HG02798 (cell line): ENCODE measurements around the gene CPT2.

ENCODE experiments used
- ATAC-seq: cut with Tn5 transposase; IDR thresholded peaks from one replicate; pipeline ENCODE4 v1.9.1; 2021; ENCODE audit warnings: mild to moderate bottlenecking; ENCODE audit not compliant: unreplicated experiment, poor library complexity

CPT2 gene

DNA sequence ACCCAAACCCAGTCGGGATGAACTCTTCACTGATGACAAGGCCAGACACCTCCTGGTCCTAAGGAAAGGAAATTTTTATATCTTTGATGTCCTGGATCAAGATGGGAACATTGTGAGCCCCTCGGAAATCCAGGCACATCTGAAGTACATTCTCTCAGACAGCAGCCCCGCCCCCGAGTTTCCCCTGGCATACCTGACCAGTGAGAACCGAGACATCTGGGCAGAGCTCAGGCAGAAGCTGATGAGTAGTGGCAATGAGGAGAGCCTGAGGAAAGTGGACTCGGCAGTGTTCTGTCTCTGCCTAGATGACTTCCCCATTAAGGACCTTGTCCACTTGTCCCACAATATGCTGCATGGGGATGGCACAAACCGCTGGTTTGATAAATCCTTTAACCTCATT is 13.7 kb downstream of the CPT2 start:
- ATAC-seq, result no peak

DNA sequence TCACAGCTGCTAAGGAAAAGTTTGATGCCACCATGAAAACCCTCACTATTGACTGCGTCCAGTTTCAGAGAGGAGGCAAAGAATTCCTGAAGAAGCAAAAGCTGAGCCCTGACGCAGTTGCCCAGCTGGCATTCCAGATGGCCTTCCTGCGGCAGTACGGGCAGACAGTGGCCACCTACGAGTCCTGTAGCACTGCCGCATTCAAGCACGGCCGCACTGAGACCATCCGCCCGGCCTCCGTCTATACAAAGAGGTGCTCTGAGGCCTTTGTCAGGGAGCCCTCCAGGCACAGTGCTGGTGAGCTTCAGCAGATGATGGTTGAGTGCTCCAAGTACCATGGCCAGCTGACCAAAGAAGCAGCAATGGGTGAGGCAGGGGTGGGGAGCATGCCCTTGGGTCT is 14.3 kb downstream of the CPT2 start:
- no peak for ATAC-seq

DNA sequence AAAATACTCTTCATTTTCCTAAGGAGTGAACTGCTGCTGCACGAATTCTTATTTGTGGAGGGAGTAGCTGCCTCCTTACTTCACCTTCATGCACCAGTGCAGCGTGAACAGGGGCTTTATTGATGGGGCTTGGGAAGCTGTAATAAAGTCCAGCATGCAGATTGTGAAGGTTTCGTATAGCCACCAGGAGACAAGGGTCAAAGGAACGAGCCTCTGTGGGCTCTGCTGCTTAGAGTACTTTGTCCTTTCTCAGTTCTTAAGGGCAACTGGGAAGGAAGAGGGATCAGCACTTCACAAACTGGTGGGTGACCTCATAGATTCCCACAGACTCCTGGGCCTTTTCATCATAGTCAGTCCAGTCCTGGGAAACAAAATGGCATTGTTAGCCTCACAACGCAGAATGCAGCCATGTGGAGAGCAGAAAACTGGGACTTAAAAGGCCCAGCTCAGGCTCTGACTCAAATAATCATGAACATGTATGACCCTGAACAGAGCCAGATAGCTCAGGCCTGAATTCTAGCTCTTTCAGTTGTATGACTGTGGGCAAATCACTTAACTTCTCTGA is 17.8 kb downstream of the CPT2 start:
- ATAC-seq, result no peak

- no peak for ATAC-seq
These were observed 21.6 kb downstream of the CPT2 start for GRCh38 chr1:53218201-53218600.

DNA sequence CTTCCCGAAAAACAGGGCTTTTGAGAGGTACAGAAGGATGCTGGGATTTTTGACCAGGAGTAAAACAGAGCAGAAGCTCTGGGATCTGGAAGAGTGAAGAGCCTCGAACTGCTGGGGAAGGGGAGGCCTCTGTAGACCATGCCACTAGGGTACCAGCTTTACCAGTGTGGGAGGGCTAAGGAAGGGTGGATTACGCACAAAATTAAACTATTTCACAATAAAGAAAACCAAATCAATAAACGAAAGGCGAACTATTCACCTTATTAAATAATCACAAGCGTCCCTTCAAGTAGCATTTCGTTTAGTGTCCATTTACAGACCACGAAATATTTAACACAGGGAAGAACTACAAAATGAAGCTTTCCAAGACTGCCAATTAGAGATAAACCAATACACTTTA is 23.1 kb downstream of the CPT2 start:
- ATAC-seq, result no peak

GRCh38 chr1:53220171-53220961 is 23.7 kb downstream of the CPT2 start, which contains the start of gene CZIB:
CZIB (minus strand) TSS chr1:53220634; CDS start chr1:53220575, 59 bp downstream.
- peak; percentile 93 for ATAC-seq

DNA sequence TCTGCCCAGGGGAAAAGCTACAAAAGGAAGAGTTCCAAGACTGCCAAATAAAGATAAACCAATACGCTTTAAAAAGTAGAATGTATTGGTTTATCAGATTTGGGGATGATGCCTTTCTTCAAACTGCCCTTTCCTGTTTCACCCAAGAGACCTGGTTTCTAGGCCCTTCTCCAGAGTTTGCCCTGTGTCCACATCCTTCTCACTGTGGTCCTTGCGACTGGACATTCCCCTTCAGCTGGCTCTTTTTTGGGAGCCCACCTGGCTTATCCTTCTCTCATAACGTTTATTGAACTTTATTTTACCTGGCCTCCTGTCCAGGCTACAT is 24.3 kb downstream of the CPT2 start:
- ATAC-seq, result no peak

GRCh38 chr1:53237638-53238037 is 41.0 kb downstream of the CPT2 start:
- ATAC-seq, result no peak

GRCh38 chr1:53238197-53239155 is 41.9 kb downstream of the CPT2 start, which contains the start of gene MAGOH:
MAGOH (minus strand) TSS chr1:53238518; CDS start chr1:53238448, 70 bp downstream.
- ATAC-seq, result peak; percentile 99

GRCh38 chr1:53241828-53242227 is 45.2 kb downstream of the CPT2 start:
- no peak for ATAC-seq

GRCh38 chr1:53242381-53242780 is 45.8 kb downstream of the CPT2 start:
- no peak for ATAC-seq

GRCh38 chr1:53244141-53244540 is 47.5 kb downstream of the CPT2 start:
- no peak for ATAC-seq

DNA sequence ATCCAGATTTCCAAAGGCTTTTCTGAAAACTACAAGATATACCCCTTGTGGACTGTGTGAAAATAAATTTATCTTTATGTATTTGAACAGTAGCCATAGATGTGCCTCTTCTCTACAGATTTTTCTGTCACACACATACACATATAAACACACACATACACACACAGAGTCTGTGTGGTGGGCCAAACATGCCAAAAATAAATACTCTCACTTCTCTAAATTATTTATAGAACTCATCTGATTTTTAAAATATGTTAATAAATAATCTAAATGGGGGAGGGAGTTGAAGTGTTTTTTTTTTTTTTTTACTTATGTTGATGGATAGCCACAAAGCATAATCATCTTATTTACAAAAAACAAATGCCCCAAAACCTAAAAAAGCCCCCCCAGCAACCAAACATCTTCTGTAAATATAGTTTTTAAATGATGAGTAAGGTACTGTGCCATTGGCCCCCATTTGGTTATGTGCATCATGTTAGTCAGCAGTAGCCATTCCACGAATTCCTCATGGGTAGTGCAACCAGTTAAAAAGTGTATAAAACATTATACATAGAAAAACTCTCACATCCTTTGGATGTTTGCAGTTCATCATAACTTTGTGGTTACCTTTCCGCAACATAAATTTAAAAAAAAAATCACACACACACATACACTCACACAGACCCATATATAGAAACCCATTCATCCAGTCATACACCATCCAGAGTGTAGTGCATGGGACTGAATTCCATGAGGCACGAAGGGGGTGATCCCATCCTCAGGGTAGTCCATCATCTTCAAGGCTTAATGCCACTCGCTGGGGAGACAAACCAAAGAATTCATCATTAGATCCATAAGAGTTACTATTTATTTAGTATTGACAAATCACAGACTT is 49.9 kb downstream of the CPT2 start:
- no peak for ATAC-seq

DNA sequence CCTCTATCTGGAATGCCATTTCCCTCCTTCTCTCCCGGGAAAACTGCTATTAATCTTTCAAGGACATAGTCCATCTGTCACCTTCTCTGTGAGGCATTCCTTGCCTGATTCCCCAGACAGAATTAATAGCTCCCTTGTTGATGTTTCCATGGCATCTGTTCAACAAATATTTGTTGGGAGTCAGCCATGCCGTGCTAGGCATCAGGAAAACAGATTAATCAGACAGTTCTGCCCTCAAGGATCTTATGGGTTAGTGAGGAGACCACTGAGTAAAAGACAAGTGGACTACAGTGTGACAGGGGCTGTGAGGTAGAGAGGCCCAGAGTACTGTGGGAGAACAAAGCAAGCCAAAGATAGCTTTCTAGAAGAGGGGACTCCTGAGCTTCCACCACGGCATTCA is 53.1 kb downstream of the CPT2 start:
- ATAC-seq, result no peak

- no peak for ATAC-seq
These were observed 53.7 kb downstream of the CPT2 start for GRCh38 chr1:53250325-53250724.

GRCh38 chr1:53254011-53254640 is 57.5 kb downstream of the CPT2 start:
- ATAC-seq, result no peak

- ATAC-seq, result no peak
These were observed 58.4 kb downstream of the CPT2 start for GRCh38 chr1:53255031-53255430.

DNA sequence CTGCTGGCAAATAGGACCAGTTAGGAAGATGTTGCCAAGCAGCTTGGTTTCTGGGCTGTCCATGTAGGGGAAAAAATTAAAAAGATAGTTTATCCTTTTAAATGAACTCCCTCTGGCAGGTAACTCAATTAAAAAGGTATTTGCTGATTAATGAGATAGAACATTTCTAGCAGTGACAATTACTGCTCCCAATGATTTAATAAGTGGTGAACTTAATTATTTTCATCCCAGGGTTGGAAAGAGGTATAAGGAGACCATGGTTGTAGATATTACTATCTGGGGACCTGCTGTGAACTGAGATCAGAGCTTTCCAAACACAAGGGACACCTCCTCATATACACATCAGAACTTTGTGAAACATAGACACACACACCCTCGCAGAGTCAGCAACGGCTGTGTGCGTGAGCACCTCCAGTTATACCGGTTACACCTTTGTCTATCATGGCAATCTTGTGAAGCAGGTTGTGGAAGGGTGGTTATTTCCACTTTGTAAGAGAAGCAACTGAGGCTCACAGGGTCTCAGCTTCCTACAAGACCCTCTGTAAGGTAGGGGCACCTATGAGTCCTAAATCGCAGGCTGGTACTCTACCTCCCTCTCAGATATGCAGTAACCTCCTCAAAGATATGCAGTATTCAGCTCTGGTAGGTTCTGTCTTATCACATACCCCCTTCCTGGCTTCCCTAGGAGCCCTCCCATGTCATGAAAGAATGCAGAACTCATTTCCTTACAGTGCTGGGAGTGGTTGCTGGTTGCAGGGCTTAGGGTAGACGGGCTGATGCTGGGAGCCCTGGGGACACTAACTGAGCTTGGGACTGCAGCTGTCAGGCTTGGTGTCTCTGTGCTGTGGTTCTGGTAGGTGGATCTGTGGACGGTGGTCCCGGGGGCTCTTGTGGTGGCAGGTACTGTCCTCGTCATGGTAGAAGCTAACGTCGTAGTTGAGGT is 60.2 kb downstream of the CPT2 start:
- no peak for ATAC-seq
